Rectal smooth muscle tissue (tissue), 1 donor: ENCODE data around the gene HSD11B1.
A peak's percentile ranks its signal among the peaks of the same experiment; 100 is the strongest.

Source experiments
- H3K27ac ChIP-seq: one replicate; pipeline ENCODE4 v1.7.0; 2013; ENCODE audit warnings: low read depth, low read length, inconsistent platforms
- H3K27me3 ChIP-seq: one replicate; pipeline ENCODE4 v1.7.0; 2013; ENCODE audit warnings: low read length; ENCODE audit not compliant: control insufficient read depth, insufficient read depth
- H3K36me3 ChIP-seq: one replicate; pipeline ENCODE4 v1.7.0; 2013; ENCODE audit warnings: low read length; ENCODE audit not compliant: control insufficient read depth, insufficient read depth
- H3K4me1 ChIP-seq: one replicate; pipeline ENCODE4 v1.7.0; 2013; ENCODE audit warnings: low read length; ENCODE audit not compliant: control insufficient read depth, insufficient read depth
- H3K4me3 ChIP-seq: one replicate; pipeline ENCODE4 v1.7.0; 2013; ENCODE audit warnings: low read length
- H3K9ac ChIP-seq: one replicate; pipeline ENCODE4 v1.7.0; 2013; ENCODE audit warnings: low read length

HSD11B1 gene

GRCh38 chr1:209737118-209737505 is 32.5 kb downstream of the HSD11B1 start:
- Histone ChIP-seq H3K4me1 (peaks cover 3% of the 10 kb centered on the region), H3K9ac (no peak overlapping the region), H3K4me3 (no peak overlapping the region), H3K27me3 (no peaks in the 10 kb centered on the region), H3K27ac (no peak overlapping the region), H3K36me3 (no peaks in the 10 kb centered on the region)

- no peak overlapping the region for H3K9ac ChIP-seq
These were observed 33.6 kb downstream of the HSD11B1 start for GRCh38 chr1:209738270-209738669.

DNA sequence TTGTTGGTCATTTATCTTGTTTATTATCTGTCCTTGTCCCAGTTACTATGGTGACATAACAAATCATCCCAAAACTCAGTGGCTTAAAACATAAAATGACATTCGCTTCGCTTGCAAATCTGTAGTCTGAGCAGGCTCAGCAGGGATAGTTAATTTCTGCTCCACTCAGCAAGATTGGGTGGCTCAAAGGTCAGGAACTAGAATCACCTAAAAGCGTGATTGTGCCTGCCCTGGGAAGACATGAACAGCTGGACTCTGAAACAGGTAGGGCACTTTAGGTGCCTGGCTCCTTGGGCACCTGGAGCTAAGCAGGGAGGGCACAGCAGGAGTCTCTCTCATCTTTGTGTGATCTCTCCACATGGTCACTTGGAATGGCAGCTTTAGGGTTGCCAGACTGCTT is 36.5 kb downstream of the HSD11B1 start:
- H3K4me1 ChIP-seq = peaks cover 3% of the 10 kb centered on the region
- H3K9ac ChIP-seq = no peak overlapping the region
- H3K27me3 ChIP-seq = no peaks in the 10 kb centered on the region
- no peaks in the 10 kb centered on the region for H3K36me3 ChIP-seq
- no peak overlapping the region for H3K4me3 ChIP-seq
- no peak overlapping the region for H3K27ac ChIP-seq

More at GRCh38 chr1:209738270-209738669, 33.6 kb downstream of the HSD11B1 start:
- Histone ChIP-seq H3K4me3 (no peak overlapping the region), H3K4me1 (peaks cover 3% of the 10 kb centered on the region), H3K27ac (no peak overlapping the region), H3K36me3 (no peaks in the 10 kb centered on the region), H3K27me3 (no peaks in the 10 kb centered on the region)

DNA sequence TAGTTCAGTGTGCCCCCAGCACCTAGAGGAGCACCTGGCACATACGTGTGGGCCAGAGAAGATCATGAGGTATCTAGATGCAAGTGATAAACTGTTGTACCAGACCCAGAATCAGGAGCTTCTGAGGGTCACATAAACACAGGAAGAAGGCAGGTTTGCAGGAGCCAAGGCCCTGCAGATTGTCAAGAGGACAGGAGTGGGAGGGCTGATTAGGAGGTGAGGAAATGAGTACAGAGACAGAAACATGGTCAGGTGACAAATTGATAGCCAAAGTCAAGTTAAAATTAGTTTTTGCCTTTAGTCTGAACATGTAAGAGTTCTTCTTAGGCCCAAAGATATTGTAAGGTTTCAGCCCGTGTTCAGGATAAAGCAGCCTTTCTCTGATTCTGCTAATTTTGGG is 37.2 kb downstream of the HSD11B1 start:
- Histone ChIP-seq H3K4me1 (peaks cover 3% of the 10 kb centered on the region), H3K36me3 (no peaks in the 10 kb centered on the region), H3K9ac (no peak overlapping the region), H3K27me3 (no peaks in the 10 kb centered on the region), H3K4me3 (no peak overlapping the region), H3K27ac (peak overlapping the region; percentile 9)

DNA sequence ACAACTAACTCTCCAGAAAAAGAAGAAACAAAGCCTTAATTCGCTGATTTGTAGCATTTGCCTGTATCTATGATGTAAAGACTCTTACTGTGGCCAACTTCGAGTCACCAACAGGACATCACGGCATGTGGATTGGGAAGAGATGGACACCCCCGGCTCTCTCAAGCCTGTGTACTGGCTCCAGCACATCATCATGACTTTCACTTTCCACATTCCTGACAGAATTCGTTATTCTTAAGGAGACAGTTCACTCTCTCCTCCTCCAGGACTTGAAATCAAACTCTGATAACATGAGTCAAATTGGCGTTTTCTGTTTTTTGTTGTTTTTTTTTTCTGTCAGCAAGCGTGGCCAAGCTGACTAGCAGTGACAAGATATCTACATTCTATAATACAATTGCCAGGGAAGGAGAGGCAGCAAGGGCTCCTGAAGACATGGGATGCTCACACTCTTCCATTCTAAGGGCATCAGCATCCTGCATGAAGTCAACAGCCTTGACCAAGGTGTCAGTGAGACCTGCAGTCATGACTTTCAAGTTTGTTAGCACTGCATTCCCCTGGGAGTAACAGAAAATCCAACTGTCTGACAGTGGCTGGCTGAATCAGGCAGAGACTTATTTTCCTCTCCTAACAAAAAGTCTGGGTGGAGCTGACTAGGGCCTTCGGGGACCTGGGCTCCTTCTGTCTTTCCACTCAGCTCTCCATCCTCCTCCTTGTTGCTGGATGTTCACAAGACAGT is 37.9 kb downstream of the HSD11B1 start:
- H3K27me3 ChIP-seq = no peaks in the 10 kb centered on the region
- peak overlapping the region; percentile 19 for H3K4me3 ChIP-seq
- no peak overlapping the region for H3K9ac ChIP-seq
- H3K36me3 ChIP-seq = no peaks in the 10 kb centered on the region
- H3K4me1 ChIP-seq = peaks cover 3% of the 10 kb centered on the region
- H3K27ac ChIP-seq = peak overlapping the region; percentile 9

DNA sequence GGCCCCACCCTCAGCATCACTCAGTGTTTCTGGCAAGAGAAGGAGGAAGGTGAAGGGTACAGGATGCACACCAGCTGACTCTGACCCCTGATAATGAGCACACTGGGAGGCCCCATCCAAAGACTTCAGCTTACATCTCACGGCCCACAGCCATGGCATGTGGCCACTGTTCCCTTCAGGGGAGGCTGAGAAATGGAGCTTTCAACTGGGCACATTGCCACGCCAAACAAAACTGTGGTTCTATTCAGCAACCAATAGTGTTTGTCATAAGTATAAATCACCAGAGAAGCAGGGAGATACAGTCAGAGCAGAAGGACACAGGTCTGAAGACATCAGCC is 38.5 kb downstream of the HSD11B1 start:
- no peak overlapping the region for H3K9ac ChIP-seq
- no peaks in the 10 kb centered on the region for H3K36me3 ChIP-seq
- peaks cover 3% of the 10 kb centered on the region for H3K4me1 ChIP-seq
- H3K27ac ChIP-seq = no peak overlapping the region
- H3K27me3 ChIP-seq = no peaks in the 10 kb centered on the region
- H3K4me3 ChIP-seq = no peak overlapping the region

DNA sequence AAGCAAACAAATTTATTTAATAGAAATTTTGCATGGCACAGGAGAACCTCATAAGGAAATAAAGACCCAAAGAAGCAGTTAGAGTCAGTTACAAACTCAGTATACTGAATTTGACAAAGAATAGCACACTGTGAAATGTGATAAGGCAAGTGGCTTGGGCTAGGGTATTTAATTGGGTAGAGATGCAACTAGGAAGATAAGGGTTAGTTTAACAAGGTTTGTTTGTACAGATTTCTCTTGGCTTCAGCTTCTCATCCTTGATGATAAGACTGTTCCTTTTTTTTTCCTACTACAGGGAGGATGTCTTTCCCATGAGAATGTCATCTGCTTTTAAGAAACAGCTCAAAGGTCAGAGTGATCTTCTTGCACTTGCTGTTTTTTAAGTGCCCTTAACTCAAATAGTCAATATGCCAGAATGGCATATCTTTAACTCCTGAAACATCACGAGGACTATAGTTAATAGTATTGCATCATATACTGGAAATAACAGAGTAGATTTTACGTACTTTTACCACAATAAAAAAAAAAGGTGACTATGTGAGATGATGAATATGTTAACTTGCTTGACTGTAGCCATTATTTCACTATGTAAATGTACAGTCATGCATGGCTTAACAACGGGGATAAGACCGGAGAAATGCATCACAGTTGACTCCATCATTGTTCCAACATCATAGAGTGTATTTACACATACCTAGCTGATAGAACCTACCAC is 42.0 kb downstream of the HSD11B1 start:
- Histone ChIP-seq H3K4me1 (peaks cover 3% of the 10 kb centered on the region), H3K27me3 (no peaks in the 10 kb centered on the region), H3K36me3 (no peaks in the 10 kb centered on the region), H3K4me3 (no peak overlapping the region), H3K9ac (no peak overlapping the region), H3K27ac (no peak overlapping the region)

GRCh38 chr1:209747580-209748262 is 43.1 kb downstream of the HSD11B1 start:
- Histone ChIP-seq H3K36me3 (no peaks in the 10 kb centered on the region), H3K9ac (peak overlapping the region; percentile 8), H3K4me3 (peak overlapping the region; percentile 53), H3K27ac (no peak overlapping the region), H3K27me3 (no peaks in the 10 kb centered on the region), H3K4me1 (no peaks in the 10 kb centered on the region)

- Histone ChIP-seq H3K4me3 (no peak overlapping the region), H3K9ac (no peak overlapping the region), H3K27ac (no peak overlapping the region), H3K36me3 (no peaks in the 10 kb centered on the region), H3K4me1 (no peaks in the 10 kb centered on the region), H3K27me3 (no peaks in the 10 kb centered on the region)
These were observed 44.0 kb downstream of the HSD11B1 start for GRCh38 chr1:209748620-209749019.

DNA sequence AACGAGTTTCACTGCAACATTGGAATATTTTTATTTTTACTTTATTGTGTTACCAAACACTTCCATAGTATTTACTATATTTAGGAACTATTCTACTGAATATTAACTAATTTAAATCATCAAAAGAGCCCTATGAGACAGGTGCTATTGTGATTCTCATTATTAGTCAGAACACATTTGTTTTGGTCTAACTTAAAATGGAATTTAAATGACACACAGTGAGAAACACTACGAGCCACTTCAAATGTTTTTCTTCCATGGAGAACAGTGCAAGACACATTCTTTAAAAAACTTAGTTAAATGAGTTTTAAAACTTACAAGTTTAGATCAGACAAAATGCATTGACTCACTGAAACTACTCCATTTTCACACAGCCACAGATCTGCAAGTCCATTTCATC is 44.6 kb downstream of the HSD11B1 start:
- H3K4me1 ChIP-seq = no peaks in the 10 kb centered on the region
- no peaks in the 10 kb centered on the region for H3K36me3 ChIP-seq
- no peak overlapping the region for H3K4me3 ChIP-seq
- H3K9ac ChIP-seq = no peak overlapping the region
- H3K27me3 ChIP-seq = no peaks in the 10 kb centered on the region
- no peak overlapping the region for H3K27ac ChIP-seq

GRCh38 chr1:209749670-209750323 is 45.2 kb downstream of the HSD11B1 start:
- no peaks in the 10 kb centered on the region for H3K36me3 ChIP-seq
- H3K27ac ChIP-seq = no peak overlapping the region
- no peak overlapping the region for H3K9ac ChIP-seq
- H3K4me3 ChIP-seq = no peak overlapping the region
- no peaks in the 10 kb centered on the region for H3K4me1 ChIP-seq
- H3K27me3 ChIP-seq = no peaks in the 10 kb centered on the region

DNA sequence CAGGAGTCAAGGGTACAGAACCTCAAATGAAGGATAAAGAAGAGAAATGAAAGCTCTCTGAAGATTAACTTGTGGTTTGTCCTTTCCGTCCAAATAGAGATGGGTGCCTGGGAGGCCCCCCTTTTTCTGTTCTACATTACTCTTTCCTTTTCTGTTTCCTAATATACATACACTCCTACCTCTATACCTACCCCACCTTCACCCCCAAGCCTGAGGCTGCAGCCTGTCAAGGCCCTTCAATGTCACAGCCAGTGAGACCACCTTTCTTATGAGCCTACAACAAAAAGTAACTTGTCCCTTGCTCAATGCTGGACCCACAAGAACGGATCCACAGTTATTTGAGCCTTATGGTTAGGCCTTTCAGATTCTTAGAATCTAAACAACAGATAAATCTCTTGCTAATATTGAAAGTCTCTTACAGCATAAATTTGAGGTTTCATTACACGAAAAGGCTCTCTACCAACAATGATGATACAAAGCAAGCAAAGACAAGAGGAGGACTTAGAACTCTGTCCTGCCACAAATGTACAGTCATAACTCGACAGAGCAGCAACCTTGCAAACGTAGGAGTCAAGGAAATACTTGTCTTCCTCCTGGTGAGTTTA is 47.1 kb downstream of the HSD11B1 start:
- H3K9ac ChIP-seq = no peak overlapping the region

More for the DNA sequence above, 47.1 kb downstream of the HSD11B1 start:
- no peak overlapping the region for H3K27ac ChIP-seq
- H3K4me1 ChIP-seq = no peaks in the 10 kb centered on the region
- H3K27me3 ChIP-seq = no peaks in the 10 kb centered on the region
- no peak overlapping the region for H3K4me3 ChIP-seq
- no peaks in the 10 kb centered on the region for H3K36me3 ChIP-seq
